Sigmoid colon (tissue), 4 donors: ENCODE data around the gene MACIR.

Experiments used
- CTCF ChIP-seq, 4 experiments: fragments of 450-650 bp in 3 of 4; fragments of 200-600 bp in 1 of 4; IDR thresholded peaks; one replicate each; pipeline ENCODE4 v1.5.1; 2016 to 2019; ENCODE audit warnings: antibody characterized with exemption in 4 of 4, mild to moderate bottlenecking in 3 of 4, moderate library complexity in 2 of 4
- POLR2A ChIP-seq, 2 donors: fragments of 450-650 bp; IDR thresholded peaks; one replicate each; pipeline ENCODE4 v1.6.1; 2016; ENCODE audit warnings: antibody characterized with exemption in 2 of 2, mild to moderate bottlenecking in 2 of 2, moderate library complexity in 2 of 2
- POLR2AphosphoS5 ChIP-seq, 4 donors: sonication (generic); formaldehyde crosslinking; IDR thresholded peaks; one replicate each; pipeline ENCODE4 v1.6.1; 2017; ENCODE audit warnings: antibody characterized with exemption in 4 of 4

GRCh38 chr5:103293719-103294118 is 35.2 kb downstream of the MACIR start:
- no peak for TF ChIP-seq POLR2AphosphoS5 (IDR thresholded peaks at IDR 0.05)
- TF ChIP-seq CTCF (IDR thresholded peaks at IDR 0.05): no peak
- no peak for TF ChIP-seq POLR2A (IDR thresholded peaks at IDR 0.05)
